NCI-H1105 treated with DMSO at 0.1 percent for 48 hours (cell line): ENCODE measurements around the gene MUCL3.
"Not testable (repeated sequence)": the region's sequence is repeated elsewhere in the genome, so short reads cannot be mapped to it uniquely, and the experiment has no call there.

Experiments used
- DNase-seq: peaks from one replicate; lab custom pipeline; 2025; lab: John Stamatoyannopoulos, UW

Gene MUCL3

DNA sequence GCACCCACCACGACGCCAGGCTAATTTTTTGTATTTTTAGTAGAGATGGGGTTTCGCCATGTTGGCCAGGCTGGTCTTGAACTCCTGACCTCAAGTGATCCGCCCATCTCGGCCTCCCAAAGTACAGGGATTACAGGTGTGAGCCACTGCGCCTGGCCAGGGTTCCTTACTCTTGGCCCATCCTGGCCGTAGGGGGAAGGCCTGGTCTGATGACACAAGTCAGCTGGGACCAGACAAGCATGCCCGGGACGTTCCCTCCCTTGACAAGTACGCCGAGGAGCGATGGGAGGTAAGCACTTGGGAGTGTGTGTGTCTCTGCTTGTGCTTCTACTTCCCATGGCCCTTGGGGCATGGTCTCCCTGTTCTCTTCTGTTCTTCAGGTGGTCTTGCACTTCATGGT is 30.3 kb upstream of the MUCL3 start:
- DNase-seq = not testable (repeated sequence)

DNA sequence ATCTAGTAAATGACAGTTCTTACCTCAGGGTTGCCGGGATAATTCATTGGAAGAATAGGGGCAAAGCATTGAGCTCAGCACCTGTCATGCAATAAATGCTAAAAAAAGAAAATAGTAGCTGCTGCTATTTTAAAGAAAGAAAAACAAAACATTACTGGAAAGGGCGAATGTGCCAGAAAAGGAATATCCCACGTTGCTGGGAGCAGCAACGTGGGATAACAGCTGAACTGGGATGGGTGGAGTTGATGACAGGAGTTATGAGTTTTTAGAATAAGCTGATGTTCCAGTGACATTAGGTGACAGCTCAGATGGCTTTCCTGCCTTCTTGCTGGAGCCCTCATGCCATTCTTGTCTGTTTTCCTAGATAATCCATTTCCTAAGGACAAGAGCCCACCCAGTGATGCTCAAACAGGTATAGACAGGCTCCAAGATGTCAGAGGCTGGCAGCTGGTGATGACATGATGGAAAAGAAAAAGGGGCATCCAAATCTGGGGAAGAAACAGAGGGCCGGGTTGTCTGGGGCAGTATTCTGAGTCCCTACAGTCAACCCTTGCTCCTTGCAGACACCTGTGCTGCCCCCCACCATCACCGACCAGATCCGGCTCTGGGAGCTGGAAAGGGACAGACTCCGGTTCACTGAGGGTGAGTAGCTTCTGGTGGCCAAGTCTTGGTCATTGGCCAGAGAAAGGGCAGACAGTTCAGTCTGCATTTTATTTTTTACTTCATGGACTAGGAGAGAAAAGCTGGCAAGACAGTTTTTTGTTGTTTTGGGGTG is 27.8 kb upstream of the MUCL3 start:
- no peak for DNase-seq

DNA sequence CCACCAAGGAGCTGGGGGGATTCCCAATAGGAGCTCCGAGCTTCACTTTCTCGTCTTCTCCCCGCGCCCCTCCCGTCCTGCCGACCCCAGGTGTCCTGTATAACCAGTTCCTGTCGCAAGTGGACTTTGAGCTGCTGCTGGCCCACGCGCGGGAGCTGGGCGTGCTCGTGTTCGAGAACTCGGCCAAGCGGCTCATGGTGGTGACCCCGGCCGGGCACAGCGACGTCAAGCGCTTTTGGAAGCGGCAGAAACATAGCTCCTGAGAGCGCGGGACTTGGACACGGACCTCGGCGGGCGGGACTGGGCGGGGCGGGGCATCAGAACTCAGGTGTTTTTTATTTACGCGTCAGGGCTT is 27.1 kb upstream of the MUCL3 start:
- no peak for DNase-seq

DNA sequence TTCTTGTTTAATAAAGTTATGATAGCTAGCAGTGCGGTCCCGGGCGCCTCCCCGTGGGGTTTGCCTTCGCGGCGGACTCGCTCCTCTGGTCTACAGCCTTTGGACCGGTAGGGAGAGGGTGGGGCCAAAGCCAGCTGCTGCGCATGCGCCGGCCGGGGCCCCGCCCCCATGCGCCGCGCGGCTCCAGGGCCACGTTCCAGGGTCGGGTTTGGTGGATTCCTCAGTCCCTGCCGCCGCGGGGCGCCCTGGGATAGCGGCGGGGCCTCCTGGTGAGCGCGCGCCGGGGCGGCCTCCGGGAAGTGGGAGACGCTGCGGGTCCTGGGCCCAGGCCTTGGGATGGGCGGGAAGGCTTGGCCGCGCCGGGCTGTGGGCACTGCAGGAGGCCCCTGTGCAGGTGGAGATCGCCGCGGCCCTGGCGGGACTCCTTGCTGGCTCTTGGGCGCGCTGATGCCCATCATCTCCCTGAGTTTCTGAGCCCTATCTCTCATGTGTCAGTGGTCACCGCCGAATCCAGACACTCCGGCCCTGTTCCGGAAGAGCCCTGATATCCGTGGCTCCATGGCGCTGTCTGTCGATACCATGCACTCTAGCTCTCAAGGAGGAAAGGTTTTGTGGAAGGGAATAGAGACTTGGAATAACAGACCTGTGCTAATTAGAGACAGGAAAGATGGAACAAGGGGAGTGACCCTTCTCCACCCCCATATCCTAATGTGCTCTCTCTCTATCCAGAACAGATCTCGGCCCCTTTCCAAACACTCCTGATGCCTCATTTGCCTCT is 26.5 kb upstream of the MUCL3 start, which contains the start of gene VARS2:
Gene VARS2, plus strand, starts transcription at position 163 of the 778 bp plus-strand sequence. Its CDS starts 599 bp downstream, at position 762.
- DNase-seq = peak; percentile 88

DNA sequence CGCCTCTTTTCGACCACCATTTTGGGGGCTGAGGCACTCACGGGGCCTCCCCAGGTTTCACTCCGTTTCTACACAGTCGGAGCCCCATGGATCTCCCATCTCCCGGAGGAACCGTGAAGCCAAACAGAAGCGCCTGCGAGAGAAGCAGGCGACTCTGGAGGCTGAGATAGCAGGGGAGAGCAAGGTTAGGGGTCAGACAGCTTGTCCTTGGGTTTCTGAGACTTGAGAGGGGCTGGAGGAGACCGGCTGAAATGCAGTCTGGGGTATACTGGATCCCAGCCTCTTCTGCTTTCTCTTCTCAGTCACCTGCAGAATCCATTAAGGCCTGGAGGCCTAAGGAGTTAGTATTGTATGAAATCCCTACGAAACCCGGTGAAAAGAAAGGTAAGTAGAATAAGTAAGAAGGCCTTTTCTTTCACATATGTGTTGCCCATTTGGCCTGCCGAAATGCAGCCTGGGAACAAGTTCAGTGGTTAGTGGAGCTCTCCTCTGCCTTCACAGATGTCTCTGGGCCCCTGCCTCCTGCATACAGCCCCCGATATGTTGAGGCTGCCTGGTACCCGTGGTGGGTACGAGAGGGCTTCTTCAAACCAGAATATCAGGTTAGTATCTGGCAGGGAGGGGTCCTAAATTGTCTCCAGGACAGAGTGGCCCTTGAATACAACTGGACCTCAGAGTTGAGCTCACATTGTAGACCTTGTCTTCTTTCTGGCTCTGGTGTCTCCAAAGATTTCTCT is 25.8 kb upstream of the MUCL3 start:
- no peak for DNase-seq

DNA sequence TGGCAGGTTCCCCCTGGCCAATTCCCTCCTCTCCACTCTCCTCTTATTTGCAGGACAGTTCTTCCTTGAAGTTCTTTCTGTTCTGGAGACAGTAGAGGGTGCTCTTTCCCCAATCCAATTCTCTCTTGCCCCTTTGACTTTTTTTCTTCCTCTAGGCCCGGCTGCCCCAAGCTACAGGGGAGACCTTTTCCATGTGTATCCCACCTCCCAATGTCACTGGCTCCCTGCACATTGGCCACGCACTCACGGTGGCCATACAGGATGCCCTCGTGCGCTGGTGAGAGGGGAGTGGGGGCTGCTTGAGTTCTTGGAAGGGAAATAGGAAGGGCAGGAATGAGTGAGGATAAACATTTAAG is 25.2 kb upstream of the MUCL3 start:
- peak; percentile 44 for DNase-seq

DNA sequence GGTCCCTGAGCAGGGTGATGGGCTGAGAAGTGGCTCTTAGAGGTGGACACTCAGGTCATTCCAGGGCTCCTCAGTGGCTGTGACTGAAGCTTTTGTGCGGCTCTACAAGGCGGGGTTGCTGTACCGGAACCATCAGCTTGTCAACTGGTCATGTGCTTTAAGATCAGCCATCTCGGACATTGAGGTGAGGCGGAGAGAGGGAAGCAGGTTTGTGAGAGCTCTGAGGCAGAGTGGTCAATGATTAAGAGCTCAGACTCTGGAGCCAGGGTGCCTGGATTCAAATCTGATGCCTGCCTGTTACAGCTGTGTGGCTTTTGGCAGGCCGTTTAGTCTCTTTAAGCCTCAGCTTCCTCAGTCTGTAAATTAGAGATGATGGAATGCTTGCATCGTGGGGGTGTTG is 23.7 kb upstream of the MUCL3 start:
- no peak for DNase-seq

DNA sequence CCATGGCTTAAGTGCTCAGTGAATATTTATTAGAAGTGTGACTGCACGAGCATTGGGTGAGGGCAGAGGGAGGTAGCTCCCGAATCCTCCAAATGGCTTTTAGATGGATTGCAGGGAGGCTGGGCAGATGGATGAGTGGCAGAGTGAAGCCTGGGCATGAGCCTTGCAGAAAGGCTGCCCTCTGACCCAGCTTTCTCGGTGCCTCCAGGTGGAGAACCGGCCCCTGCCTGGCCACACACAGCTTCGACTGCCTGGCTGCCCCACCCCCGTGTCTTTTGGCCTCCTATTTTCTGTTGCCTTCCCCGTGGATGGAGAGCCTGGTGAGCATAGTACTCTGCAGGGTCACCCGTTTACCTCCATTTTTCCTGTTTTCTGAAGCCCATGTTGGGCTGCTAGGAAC is 23.3 kb upstream of the MUCL3 start:
- DNase-seq = no peak

DNA sequence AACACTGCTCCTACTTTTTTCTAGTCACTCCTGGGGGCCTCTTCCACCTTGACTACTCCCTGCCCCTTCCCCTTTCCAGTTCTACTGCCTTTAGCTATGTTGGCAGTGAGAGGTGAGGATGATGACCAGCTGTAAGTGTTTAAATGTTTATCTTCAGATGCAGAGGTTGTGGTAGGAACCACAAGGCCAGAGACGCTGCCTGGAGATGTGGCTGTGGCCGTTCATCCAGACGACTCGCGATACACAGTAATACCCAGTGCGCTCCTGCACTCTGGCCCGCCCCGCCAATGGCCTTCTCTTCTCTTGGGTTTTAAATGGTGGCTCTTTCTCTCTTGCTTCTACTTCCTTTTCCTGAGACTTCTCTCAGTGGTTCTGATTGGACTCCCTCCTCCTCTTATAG is 22.1 kb upstream of the MUCL3 start:
- DNase-seq = no peak

DNA sequence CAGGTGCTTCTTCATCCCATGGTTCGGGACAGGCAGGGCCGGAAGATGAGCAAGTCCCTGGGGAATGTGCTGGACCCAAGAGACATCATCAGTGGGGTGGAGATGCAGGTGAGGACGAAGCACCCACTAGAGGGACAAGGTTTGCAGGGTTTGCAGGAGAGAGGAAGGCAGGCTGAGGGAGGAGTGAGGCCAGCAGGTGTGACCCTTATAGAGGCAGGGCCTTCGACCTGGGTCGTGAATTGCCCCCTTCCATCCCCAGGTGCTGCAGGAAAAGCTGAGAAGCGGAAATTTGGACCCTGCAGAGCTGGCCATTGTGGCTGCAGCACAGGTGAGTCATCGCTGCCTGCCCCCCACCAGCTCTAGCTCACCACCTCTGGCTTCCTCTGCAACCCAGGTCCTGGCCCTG is 18.3 kb upstream of the MUCL3 start:
- no peak for DNase-seq

DNA sequence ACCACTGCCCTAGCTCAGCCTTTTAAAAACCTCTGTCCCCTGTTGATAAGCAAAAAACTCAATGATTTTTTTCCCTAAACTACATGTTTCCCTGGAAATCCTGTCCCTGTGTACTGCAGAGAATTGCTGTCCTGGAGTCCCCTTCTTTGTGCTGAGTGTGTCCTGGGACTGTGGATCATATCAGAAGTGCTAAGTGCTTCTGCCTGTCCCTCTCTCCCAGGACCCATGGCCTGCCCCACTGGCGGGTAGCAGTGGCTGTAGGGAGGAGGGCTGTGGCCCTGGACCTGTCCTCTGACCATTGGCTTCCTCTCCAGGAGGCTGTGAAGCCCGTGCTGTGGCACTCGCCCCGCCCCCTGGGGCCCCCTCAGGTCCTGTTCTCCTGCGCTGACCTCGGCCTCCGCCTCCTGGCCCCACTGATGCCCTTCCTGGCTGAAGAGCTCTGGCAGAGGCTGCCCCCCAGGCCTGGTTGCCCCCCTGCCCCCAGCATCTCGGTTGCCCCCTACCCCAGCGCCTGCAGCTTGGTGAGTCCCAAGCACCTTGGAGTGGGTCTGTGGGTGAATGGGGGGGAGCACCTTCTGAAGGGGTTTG is 16.6 kb upstream of the MUCL3 start:
- DNase-seq = not testable (repeated sequence)

DNA sequence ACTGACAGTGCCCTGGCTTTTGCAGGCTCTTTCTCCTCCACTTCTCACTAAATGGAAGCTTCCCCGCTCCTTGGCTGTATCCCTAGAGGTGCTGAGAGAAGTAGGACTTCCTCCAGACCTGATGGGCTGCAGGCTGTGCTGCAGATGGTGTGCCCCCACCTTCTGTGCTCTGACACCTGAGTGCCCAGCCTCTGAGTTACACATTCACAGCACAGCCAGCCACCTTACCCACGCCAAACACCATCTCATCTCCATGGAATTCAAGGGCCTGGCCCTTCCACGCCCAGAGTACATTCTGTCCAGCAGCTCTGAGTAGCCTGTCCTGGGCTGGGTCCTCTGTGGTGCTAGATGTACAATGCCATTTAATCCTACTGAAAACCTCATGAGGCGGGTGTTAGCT is 14.1 kb upstream of the MUCL3 start:
- DNase-seq = no peak

DNA sequence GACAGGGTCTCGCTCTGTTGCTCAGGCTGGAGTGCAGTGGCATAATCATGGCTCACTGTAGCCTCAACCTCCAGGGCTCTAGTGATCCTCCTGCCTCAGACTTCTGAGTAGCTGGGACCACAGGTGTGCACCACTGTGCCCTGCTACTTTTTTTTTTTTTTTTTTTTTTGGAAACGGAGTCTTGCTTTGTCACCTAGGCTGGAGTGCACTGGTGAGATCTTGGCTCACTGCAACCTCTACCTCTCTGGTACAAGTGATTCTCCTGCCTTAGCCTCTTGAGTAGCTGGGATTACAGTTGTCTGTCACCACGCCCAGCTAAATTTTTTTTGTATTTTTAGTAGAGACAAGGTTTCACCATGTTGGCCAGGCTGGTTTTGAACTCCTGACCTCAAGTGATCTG is 13.7 kb upstream of the MUCL3 start:
- not testable (repeated sequence) for DNase-seq

DNA sequence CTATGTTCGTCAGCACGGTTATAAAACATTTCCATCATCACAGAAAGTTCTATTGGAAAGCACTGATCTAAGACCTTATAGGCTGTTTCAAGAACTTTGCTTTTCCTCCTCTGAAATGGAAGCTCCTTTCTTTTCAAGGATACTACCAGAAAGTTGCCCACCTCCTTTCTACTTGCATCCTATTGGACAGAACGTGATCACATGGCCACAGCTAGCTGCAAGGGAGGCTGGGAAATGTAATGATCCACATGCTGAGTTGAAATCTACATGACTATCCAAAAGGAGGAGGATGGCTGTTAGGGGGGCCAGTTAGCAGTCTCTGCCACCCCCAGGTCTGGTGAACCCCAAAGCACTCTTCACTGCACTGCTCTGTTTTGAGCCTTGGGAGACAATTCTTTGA is 12.1 kb upstream of the MUCL3 start:
- DNase-seq = no peak

DNA sequence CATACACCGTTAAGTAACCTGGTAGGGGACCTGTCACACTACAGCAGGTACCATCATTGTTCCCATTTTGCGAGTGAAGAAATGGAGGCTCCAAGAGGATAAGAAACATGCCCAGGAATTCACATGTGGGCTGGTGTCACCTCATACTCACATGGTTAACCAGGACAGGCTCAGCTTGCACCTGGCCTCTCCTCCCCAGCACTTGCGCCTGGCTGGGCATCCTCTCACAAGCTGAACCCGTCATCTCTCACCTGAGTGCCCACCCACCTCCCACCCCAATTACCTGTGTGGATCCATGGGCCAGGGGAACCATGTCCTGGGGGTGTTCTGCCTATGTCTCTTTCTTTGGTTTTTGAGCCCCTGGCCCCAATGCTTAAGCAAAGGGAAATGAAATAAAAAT is 10.3 kb upstream of the MUCL3 start:
- no peak for DNase-seq

DNA sequence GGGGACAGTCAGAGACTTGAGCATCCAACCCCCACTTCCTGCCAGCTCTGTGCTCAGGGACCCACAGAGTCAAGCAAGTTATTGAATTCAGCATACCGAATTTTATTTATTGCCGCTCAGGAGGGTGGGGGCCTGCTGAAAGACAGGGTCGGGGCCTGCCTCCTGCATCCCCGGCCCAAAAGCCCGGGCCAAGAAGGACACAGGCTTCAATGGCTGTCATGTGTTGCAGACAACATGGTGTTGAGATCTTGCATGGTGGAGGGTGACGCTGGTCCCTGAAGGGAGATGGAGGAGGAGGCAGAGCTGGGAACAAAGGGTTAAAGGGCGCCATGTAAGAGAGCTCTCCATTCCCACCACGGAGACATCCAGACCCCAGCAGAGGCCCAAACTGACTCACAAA is 9.5 kb upstream of the MUCL3 start:
- no peak for DNase-seq

DNA sequence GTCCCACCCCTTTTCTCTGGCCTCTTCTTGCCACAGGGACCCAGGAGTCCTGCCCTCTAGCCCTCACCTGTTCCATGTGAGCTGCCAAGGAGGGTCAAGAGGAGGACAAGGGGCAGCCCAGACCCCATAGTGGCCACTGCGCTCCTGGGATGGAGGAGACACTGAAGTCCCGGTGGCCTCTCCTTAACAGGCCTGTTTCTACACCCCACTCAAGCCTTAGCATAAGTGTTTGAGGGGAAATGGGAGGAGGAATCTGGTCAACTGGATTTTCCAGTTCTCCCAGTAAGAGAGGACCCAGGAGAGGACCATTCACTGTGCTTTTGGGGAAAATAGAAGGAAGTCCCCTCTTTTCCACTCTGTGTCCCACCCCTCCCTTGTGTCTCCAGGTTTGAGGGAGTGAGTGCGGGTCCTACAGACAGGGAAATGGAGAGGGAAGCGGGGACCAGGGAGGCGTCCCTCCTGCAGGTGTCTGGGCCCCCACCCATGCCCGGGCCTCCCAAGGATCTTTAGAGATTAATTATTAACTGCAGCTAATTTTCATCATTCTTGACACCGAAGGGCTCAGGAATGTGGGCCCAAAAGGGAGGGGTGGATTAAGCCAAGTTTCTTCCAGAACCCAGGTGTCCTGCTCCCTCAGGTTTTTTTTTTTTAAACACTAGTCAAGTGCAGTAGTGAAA is 8.7 kb upstream of the MUCL3 start, which contains the start of gene SFTA2:
Gene SFTA2, minus strand, starts transcription at position 202 of the 677 bp plus-strand sequence. Its CDS starts 74 bp downstream, at position 128.
- DNase-seq = no peak

DNA sequence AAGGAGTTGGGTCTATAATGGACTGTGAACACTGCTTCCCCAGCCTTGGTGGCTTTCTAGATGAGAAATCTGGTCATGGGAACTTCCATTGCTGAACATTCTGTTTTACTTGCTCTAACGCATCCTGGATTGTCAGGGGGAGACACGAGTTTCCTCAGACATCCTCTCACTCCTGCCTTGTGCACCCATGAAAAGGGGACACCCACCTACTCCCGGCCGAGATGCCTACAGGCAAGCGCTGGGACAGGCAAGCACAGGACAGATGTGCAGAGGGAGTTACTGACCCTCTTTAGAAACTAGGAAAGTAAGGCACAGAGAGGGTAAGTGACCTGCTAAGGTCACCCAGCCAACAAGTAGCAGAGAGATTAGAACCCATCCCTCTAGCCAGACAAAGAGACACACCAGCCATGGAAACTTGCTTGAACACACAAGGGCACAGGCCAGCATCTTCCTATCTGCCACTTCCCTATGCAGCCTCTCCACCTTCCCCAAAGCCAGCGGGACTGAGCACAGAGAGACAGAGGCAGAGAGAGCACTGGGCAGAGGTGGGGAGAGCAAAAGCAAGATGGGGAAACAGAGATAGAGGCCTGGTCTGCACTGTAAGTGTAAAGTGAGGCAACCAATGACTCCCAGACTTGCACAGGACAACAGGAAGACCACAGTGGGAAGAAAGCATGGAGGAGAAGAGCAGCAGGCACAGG is 8.0 kb upstream of the MUCL3 start:
- no peak for DNase-seq

DNA sequence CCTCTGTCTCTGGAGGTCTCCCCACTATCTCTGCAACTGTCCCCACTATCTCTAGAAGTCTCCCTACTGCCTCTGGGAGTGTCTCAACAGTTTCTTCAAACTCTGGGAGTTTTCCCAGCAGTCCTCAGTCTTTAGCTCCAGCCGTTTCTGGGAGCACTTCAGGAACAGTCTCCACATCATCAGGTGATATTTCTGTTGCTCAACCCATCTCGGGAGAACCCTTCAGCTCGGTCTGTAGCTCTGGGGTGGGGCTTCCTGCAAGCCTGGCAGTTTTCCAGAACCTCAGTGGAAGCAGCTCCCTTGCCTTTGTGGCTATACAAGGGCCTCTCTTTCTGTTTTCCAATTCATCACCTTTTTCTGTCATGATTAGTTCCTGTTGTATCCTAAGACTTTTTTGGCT is 5.8 kb upstream of the MUCL3 start:
- no peak for DNase-seq

DNA sequence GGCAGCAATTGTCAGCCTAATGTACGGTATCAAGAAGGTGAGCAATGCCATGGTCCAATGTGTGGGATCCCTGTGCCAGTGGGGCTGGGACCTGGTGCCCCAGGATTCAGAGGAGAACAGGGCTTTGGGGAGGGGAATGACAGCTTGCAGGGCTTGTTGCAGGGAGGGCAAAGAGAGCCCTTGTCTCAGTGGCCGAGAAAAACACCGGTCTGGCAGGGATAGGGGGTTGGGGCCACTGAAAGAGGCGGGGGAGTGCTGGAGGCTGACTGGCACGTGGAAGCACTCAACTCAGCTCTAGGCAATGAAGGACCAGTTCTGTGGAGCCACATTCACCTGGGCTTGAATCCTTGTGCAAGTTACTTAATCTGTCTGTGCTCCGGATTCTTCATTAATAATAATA is 3.5 kb upstream of the MUCL3 start:
- no peak for DNase-seq

DNA sequence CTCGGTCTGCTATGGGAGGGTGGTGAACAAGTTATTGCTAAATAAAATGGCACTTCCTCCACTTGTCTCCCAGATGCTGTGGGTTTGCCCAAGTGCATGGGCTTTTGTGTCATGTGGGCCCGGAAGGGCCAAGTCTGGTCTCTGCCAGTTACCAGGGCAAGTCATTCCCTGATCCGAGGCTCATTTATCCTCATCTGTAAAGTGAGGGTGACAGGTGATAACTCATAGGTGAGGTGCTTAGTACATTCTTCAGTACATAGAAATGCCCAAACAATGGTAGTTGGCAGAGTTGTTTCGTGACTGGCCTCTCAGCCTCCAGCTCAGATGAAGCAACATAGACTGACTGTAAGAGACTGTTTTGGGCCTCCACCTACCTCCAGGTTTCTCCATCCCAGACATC is 2.0 kb upstream of the MUCL3 start:
- no peak for DNase-seq
